DMS79 (cell line): Measurements from ENCODE around the gene CFAP251.
"Not testable (repeated sequence)": the region's sequence is repeated elsewhere in the genome, so short reads cannot be mapped to it uniquely, and the experiment has no call there.

ENCODE experiments used
- DNase-seq: peaks from one replicate; lab custom pipeline; 2025; lab: John Stamatoyannopoulos, UW

The CFAP251 gene, protein sequence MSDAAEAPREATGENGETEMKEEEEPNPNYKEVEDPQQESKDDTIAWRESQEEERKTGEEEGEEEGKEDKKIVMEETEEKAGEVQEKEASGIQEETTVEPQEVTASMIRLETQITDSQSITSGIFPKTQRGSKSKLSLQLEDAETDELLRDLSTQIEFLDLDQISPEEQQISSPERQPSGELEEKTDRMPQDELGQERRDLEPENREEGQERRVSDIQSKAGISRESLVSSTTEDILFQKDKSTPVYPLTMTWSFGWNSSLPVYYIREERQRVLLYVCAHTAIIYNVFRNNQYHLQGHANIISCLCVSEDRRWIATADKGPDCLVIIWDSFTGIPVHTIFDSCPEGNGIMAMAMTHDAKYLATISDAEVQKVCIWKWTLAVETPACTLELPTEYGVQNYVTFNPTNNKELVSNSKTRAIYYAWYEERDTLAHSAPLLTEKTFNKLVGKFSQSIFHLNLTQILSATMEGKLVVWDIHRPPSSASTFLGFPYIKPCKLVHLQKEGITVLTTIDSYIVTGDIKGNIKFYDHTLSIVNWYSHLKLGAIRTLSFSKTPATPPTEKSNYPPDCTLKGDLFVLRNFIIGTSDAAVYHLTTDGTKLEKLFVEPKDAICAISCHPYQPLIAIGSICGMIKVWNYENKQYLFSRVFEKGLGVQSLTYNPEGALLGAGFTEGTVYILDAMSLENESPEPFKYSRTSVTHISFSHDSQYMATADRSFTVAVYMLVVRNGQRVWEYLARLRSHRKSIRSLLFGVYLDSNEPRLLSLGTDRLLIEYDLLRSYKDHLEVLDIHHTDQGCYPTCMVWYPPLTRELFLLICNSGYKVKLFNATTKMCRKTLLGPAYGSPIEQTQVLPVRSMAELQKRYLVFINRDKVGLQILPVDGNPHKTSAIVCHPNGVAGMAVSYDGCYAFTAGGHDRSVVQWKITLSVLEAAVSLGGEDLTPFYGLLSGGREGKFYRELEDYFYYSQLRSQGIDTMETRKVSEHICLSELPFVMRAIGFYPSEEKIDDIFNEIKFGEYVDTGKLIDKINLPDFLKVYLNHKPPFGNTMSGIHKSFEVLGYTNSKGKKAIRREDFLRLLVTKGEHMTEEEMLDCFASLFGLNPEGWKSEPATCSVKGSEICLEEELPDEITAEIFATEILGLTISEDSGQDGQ

DNA sequence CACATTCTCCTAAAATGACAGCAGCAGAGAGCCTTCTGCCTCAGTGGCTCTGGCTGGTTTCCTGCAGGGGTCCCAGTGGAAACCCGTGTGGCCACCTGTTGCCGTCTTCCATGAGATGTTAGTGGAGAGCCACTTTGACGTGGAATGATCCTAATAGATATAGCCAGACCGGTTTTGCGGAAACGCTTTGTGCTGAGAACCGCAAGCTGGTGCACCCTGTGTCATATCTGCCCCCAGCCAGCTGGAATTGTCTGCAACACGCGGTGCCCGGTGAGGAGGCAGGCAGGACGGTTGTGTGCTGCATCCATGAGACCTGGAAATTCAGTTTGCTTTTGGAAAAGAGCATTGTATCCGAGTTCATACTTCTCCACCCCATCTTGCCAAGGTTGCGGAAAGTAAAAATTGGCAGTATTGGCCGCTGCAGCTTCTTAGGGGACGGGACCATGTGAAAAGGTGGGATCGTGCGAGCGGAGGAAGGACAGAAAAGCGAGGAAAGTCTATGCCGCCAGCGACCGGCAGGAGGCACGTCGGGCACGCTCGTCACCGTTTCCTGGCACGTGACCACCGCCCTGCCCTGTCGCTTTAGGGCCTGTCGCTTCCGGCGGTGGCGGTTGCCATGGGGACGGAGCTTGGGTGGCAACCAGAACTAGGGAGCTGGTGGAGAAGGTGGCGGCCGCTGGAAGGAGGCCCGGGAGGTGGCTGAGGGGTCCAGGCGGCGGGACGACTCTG is at the start of gene CFAP251:
Gene CFAP251, plus strand, starts transcription at position 643 of the 729 bp plus-strand sequence. CDS start 2,714 bp downstream, outside the sequence.
- peak; percentile 71 for DNase-seq

DNA sequence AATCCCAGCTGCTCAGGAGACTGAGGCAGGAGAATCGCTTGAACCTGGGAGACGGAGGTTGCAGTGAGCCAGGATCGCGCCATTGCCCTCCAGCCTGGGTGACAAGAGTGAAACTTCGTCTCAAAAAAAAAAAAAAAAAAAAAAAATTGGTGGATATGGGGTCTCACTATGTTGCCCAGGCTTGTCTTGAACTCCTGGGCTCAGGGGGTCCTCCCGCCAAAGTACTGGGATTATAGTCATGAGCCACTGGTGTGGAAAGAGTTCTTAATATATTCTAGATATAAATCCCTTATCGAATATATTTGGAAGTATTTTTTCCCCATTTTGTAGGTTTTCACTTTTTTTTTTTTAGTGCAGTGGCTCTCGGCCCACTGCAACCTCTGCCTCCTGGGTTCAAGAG is 49.2 kb upstream of the CFAP251 start:
- not testable (repeated sequence) for DNase-seq

DNA sequence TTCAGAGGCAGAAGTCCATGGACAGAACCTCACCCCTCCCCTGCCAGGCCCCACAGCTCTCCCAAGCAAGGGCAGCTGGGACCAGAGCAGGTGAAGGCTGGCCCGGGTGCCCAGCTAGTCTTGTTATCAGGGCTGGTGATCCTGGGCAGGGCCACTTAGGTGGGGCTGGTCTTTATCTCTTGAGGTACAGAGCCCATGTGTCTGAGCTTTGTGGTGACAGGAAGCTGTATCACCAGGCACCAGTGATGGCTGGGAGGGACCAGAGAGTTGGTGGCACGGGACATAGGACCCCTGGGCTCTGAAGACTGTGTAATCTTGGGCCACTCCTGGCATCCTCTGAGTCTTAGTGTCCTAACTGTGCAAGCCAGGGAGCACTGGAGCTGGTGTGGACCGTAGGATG is 46.9 kb upstream of the CFAP251 start:
- DNase-seq: no peak

DNA sequence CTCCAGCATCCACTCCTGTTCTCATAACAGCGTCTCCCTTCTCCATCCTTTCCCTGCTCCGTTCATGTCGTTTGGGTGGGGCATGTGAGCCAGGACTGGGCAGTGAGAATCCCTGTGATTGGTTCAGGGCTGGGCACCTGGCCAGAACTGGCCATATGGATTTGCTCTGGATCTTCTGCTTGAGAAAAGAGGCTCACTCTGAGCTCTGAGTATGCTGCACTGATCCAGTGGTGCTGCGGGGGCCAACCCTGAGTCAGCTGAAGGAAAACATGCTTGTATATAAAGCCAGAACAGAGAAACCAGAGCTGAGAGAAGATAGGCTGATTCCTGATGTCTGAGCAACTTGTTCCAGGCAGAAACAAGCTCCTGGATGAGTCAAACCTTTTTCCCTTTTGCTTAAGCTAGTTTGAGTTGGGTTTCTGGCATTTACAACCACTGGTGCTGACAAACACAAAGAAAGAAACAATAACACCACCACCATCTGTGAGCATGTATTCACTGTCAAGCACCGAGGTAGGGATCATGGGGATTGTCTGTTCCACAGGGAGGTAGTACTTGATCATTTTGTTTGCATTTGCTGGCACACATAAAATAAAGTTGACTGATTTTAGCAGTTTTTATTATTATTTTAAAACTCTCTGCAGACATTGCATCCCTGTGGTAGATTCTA is 45.7 kb upstream of the CFAP251 start:
- no peak for DNase-seq

DNA sequence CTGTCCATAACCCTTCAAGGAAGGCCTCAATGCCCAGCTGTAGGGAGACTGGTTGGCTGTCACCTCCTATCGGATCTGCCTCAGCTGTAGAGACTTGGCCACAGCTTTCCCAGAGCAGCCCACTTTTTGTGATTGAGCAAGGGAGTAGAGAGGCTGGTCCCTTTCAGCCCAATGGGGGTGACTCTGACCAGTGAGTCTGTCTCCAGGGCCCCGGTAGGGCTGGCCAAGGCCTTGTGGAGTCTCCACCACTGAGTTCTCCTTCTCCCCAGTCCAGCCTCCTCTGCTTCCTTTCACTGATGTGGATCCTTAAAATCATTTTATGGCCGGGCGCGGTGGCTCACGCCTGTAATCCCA is 45.2 kb upstream of the CFAP251 start:
- DNase-seq: no peak

DNA sequence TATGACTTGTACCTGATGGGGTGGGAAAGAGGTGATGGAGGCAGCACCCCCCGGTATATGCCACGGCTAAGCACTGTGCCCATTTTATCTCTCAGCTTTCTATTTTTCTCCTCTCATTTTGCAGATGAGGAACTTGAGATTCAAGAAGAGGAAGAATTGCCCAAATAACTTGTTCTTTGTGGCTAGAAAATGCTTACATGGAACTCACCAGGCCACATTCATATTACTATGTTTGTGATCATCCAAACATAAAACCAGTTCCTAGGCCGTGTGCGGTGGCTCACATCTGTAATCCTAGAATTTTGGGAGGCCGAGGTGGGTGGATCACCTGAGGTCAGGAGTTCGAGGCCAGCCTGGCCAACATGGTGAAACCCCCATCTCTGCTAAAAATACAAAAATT is 44.3 kb upstream of the CFAP251 start:
- no peak for DNase-seq

DNA sequence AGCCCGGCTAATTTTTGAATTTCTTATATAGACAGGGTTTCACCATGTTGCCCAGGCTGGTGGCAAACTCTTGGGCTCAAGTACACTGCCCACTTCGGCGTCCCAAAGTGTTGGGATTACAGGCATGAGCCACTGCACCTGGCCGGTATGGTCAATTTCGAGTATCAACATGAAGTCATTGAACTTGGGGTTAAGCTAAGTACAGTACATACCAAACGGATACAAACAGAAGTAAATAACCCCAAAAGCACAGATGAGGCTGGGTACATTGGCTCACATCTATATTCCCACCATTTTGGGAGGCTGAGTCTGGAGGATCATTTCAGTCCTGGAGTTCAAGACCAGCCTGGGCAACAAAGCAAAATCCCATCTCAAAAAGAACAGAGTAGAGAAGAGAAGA is 42.8 kb upstream of the CFAP251 start:
- DNase-seq: no peak

DNA sequence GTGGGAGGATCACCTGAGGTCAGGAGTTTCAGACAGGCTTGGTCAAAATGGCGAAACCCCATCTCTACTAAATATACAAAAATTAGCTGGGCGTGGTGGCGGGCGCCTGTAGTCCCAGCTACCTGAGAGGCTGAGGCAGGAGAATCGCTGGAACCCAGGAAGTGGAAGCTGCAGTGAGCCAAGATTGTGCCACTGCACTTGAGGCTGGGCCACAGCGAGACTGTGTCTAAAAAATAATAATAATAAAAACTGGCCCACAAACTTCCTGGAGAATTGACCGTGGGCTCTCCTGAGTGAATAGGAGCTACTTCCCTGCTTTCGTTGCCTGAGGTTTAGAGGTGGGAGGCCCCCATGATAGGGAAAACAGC is 42.3 kb upstream of the CFAP251 start:
- DNase-seq: not testable (repeated sequence)

DNA sequence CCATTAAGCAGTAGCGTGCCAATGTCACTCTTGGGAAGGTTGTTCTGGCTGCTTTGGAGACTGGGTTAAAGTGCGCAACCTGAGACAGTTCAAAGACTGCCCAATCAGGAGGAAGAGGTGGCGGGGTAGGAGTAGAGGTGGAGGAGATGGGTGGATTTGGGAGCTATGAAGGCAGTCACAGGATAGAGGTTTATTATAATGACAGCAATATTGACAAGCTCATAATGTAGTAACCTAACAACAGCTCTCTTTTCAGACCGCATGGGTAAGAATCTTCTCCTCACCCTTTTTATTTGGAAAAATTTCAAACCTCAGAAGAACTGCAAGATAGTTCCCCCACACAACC is 35.1 kb upstream of the CFAP251 start:
- no peak for DNase-seq

DNA sequence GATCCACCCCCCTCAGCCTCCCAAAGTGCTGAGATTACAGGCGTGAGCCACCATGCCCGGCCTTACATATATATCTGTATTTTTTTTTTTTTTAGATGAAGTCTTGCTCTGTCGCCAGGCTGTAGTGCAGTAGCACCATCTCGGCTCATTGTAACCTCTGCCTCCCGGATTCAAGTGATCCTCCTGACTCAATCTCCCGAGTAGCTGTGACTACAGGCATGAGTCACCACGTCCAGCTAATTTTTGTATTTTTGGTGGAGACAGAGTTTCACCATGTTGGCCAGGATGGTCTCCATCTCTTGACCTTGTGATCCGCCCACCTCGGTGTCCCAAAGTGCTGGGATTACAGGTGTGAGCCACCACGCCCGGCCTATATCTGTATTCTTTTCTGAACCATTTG is 33.3 kb upstream of the CFAP251 start:
- not testable (repeated sequence) for DNase-seq

DNA sequence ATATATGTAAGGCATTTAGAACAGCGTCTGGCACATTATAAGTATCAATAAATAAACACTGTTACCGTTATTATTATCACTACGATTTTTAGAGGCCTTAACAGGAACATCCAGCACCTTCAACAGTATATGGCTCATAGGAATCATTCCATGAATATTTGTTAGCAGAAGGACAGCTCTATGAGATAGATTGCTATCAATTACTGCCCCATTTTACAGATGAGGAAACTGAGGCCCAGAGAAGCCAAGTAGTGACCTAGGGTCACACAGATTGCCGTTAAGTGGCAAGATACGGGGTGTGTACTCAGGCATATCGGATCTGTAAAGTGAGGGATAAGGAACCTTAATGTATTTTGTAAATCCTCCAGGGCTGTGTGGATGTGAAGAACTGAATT is 30.3 kb upstream of the CFAP251 start:
- DNase-seq: no peak

DNA sequence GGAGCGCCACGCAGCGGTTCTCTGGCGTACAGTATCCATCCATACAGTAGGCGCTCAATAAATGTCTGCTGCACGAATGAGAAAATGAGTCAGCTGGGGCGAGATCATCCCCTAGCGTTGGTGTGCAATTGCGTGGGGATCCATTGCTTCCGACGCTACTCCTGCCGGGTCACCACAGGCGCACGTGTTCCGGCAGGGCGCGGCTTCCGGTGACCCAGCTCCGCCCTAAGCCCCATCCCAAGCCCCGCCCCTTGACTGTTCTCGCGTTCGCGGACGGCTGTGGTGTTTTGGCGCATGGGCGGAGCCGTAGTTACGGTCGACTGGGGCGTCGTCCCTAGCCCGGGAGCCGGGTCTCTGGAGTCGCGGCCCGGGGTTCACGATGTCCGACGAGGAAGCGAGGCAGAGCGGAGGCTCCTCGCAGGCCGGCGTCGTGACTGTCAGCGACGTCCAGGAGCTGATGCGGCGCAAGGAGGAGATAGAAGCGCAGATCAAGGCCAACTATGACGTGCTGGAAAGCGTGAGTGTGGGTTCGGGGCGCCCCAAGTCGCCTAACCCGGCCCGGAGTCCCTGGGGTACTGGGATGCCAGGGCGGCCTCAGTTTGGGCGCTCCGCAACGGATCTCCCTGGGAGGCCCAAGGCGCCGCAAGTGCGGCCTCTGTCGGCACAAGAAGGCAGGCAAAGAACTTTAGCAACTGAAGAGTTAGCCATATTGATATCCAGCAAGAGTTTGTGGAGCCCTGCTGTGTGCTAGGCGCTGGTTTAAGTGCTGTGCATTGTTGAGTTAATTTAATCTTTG is 29.7 kb upstream of the CFAP251 start, which contains the start of gene PSMD9:
Gene PSMD9, plus strand, starts transcription at position 313 of the 796 bp plus-strand sequence. Its CDS starts 67 bp downstream, at position 380.
- peak; percentile 91 for DNase-seq

DNA sequence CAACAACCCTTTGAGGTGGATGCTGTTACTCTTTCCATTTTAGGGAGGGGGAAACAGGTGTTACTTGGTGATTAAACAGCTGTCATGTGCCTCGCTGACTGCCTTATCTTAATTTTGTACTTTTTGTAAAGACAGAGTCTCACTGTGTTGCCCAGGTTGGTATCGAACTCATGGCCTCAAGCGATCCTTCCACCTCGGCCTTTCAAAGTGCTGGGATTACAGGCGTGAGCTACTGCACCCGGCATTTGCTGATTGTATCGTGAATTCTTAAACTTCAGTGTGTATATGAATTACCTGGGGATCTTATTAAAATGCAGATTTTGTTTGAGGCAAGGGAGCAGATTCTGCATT is 29.1 kb upstream of the CFAP251 start:
- DNase-seq: no peak

DNA sequence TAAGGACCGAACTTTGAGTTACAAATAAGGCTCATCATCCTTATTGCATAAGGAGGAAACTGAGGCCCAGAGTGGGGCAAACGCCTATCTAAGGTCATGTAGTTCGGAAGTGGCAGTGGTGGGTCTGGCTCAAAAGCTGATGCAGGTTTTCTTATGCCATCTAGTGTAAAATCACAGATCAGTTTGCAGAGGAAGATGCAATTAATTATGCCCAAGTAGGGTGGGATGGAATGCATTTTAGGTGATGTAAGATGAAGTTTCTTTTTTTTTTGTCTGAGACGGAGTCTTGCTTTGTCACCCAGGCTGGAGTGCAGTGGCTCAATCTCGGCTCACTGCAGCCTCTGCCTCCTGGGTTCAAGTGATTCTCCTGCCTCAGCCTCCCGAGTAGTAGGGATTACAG is 28.7 kb upstream of the CFAP251 start:
- DNase-seq: not testable (repeated sequence)

DNA sequence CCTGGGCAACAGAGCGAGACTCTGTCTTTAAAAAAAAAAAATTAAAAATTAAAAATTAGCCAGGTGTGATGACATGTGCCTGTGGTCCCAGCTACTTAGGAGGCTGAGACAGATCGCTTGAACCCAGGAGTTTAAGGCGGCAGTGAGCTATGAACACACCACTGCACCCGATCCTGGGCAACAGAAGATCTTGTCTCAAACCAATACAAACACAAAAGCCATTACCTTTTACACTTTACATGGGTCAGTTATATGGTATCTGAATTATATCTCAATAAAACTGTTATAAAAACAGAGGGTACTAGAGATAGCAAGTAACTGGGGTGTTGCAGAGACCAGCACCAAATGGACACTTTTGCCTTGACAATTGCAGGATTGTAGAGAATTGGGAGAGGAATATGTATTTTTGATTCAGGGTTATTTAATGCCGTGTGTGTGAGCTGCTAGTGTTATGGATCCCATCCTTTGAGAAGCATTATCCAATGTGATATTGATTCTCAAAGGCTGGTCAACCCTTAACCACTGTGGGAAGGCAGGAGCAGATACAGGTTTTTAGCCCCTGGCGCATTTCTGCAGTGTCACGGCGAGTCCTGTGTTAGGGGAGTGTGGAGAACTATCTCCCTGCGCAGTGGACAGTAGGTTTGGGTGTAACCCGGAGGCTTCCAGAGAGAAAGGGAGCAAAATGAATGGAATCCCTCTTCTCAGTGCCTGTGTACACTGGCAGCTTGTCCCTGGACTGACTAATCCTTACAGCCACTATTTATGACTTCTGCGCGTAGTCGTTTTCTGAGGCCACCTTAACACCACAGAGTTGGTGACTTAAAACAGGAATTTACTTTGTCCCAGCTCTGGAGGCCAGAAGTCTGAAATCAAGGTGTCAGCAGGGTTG is 25.5 kb upstream of the CFAP251 start:
- DNase-seq: no peak

DNA sequence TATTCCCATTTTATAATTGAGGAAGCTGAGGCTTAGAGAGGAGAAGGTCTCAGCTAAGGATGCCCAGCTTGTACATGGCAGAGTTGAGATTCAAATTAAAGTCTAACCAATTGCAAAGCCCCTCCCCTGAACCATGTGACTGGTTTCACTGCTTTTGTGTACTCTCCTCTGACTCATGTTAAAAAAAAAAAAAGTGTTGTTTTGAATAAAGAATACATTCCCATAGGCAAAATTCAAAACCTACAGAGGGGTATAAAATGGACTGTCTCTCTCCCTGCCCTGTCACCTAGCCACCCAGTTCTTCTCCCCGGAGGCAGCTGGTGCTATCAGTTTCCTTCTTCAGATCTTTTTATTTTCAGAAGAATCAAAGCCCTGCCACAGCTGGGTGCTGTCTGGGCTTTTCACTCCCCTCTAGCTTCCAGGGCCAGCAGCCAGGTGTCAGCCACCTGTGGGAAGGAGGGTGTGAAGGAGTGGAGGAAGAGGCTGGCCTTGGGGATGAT is 24.4 kb upstream of the CFAP251 start:
- peak; percentile 35 for DNase-seq

DNA sequence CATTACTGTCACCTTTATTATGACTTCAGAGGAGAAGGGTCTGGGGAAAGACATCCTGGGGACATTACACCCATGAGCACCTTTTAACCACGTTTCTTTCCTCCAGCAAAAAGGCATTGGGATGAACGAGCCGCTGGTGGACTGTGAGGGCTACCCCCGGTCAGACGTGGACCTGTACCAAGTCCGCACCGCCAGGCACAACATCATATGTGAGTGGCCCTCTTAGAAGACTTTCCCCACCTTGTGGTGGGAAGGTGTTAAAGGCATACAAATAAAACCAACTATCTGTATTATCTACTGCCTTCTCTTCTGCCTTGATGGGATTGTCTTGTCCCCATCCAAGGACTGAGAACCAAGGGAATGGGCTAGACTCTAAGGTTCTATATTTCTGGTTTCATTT is 23.8 kb upstream of the CFAP251 start:
- DNase-seq: no peak

DNA sequence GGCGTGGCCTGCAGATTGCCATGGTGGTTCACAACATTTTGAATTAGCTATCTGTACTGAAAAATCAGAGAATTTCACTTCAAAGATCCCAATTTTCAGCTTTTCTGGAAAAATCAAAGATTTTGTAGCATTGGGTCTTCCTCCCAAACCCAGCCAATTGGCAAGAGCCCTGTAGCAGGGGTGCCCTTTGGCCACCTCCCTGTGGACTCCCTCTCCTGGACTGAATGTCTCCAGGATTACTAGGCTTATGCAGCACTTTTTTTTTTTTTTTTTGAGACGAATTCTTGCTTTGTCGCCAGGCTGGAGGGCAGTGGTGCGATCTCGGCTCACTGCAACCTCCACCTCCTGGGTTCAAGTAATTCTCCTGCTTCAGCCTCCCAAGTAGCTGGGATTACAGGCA is 20.1 kb upstream of the CFAP251 start:
- no peak for DNase-seq

DNA sequence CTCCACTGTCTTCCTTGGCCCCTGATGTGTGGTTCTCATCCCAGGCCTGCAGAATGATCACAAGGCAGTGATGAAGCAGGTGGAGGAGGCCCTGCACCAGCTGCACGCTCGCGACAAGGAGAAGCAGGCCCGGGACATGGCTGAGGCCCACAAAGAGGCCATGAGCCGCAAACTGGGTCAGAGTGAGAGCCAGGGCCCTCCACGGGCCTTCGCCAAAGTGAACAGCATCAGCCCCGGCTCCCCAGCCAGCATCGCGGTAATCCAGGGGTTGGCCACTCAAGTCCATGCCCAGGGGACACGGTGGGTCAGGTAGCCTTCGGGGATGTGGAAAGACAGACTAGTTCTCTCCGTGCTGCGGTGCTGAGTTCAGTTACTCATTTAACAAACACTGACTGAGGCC is 18.8 kb upstream of the CFAP251 start:
- DNase-seq: peak; percentile 47
